ENCODE results near the gene NR1H3. TPM values are rescaled to one million over a fixed set of nuclear protein-coding genes. Genes with fewer than 3 reads are reported as not detected.

Gene NR1H3
- polyA plus RNA-seq, 3 donors: 4.4 to 20.3 (median 9.3) TPM

- H3K36me3 Mint-ChIP-seq: peaks cover 7 to 8% of the 10 kb centered on the region in 2 donors
- no peaks in the 10 kb centered on the region for H4K20me1 ChIP-seq (ENCODE audit: insufficient read depth, low read length)
- peak overlapping the region; percentile 90 to 93 for H3K27ac ChIP-seq (ENCODE audit: low read depth in 1 of 2, low read length in 2 of 2)
- H3K4me1 Mint-ChIP-seq: peaks cover 23% of the 10 kb centered on the region
- peaks cover 15 to 29% of the 10 kb centered on the region in 2 donors for H3K4me1 ChIP-seq (ENCODE audit: control insufficient read depth in 1 of 2, insufficient read depth in 2 of 2, low read length in 2 of 2)
- H3K4me3 ChIP-seq (replicated peaks in 1 of 3; ENCODE audit: low read depth in 2 of 3, low read length in 3 of 3): peak overlapping the region; percentile 79 to 99 (median 81)
- no peak for TF ChIP-seq CTCF (IDR thresholded peaks at IDR 0.05)
- peaks cover 0 to 4% (median 0%) of the 10 kb centered on the region in 7 donors for H3K9me3 Mint-ChIP-seq
- no peaks in the 10 kb centered on the region for H3K27me3 ChIP-seq (ENCODE audit: control insufficient read depth in 2 of 2, insufficient read depth in 2 of 2, low read length in 2 of 2)
- peak overlapping the region; percentile 93 for H2AFZ ChIP-seq (ENCODE audit: insufficient read depth, low read depth, low read length, poor library complexity, severe bottlenecking)
- DNase-seq: peak; percentile 84 to 89 (median 84)
- WGBS (ENCODE audit: insufficient coverage): 11% methylated on average over 17 of the region's 20 CpGs
- peak overlapping the region; percentile 97 to 100 (median 100) for H3K27ac Mint-ChIP-seq
- intact Hi-C loops (cut with micrococcal nuclease): loop anchor here (1.0 to 2.0 kb wide), 2 partner anchors 55 kb away; no protein-coding TSS in a partner anchor
- peaks cover 0 to 2% (median 0%) of the 10 kb centered on the region in 3 donors for H3K27me3 Mint-ChIP-seq (ENCODE audit: low read depth in 3 of 3)
- no peaks in the 10 kb centered on the region for H3K9me3 ChIP-seq (replicated peaks in 1 of 2; ENCODE audit: control insufficient read depth in 1 of 2, insufficient read depth in 1 of 2, low read length in 2 of 2)
- peak overlapping the region; percentile 100 for H3K4me2 ChIP-seq (replicated peaks; ENCODE audit: extremely low read depth, low read length, poor library complexity, severe bottlenecking)
- peak overlapping the region; percentile 98 to 100 for H3K4me3 Mint-ChIP-seq
- peaks cover 40% of the 10 kb centered on the region for H3K79me2 ChIP-seq (ENCODE audit: insufficient read depth, low read length)
- peak overlapping the region; percentile 81 for H3K9ac ChIP-seq (ENCODE audit: insufficient read depth, low read length, poor library complexity, severe bottlenecking)
- H3K36me3 ChIP-seq (replicated peaks in 1 of 2; ENCODE audit: control insufficient read depth in 1 of 2, insufficient read depth in 2 of 2, low read length in 2 of 2): peaks cover 0 to 10% of the 10 kb centered on the region in 2 donors
Observed at GRCh38 chr11:47213950-47214565, 43.7 kb upstream of the NR1H3 start.

- Histone ChIP-seq H3K4me3 (replicated peaks in 1 of 3; ENCODE audit: low read depth in 2 of 3, low read length in 3 of 3) (peak overlapping the region; percentile 79 to 99 (median 81)), H3K27ac (ENCODE audit: low read depth in 1 of 2, low read length in 2 of 2) (peak overlapping the region in 1 of 2 donors; percentile 93), H3K27me3 (ENCODE audit: control insufficient read depth in 2 of 2, insufficient read depth in 2 of 2, low read length in 2 of 2) (no peaks in the 10 kb centered on the region), H3K9me3 (replicated peaks in 1 of 2; ENCODE audit: control insufficient read depth in 1 of 2, insufficient read depth in 1 of 2, low read length in 2 of 2) (no peaks in the 10 kb centered on the region), H4K20me1 (ENCODE audit: insufficient read depth, low read length) (no peaks in the 10 kb centered on the region), H3K4me1 (ENCODE audit: control insufficient read depth in 1 of 2, insufficient read depth in 2 of 2, low read length in 2 of 2) (peaks cover 15 to 29% of the 10 kb centered on the region in 2 donors), H2AFZ (ENCODE audit: insufficient read depth, low read depth, low read length, poor library complexity, severe bottlenecking) (peak overlapping the region; percentile 93), H3K36me3 (replicated peaks in 1 of 2; ENCODE audit: control insufficient read depth in 1 of 2, insufficient read depth in 2 of 2, low read length in 2 of 2) (peaks cover 0 to 10% of the 10 kb centered on the region in 2 donors), H3K79me2 (ENCODE audit: insufficient read depth, low read length) (peaks cover 50% of the 10 kb centered on the region), H3K9ac (ENCODE audit: insufficient read depth, low read length, poor library complexity, severe bottlenecking) (peak overlapping the region; percentile 81), H3K4me2 (replicated peaks; ENCODE audit: extremely low read depth, low read length, poor library complexity, severe bottlenecking) (peak overlapping the region; percentile 100)
- intact Hi-C loops (cut with micrococcal nuclease): loop anchor here (2.0 to 5.0 kb wide), 3 partner anchors 37 to 53 kb away; partner anchors contain the start of gene ARFGAP2 (in 2 of the 2)
- Mint-ChIP-seq H3K4me3 (peak overlapping the region; percentile 98 to 100), H3K27me3 (ENCODE audit: low read depth in 3 of 3) (no peaks in the 10 kb centered on the region), H3K36me3 (peaks cover 17 to 21% of the 10 kb centered on the region in 2 donors), H3K27ac (peak overlapping the region in 6 of 7 donors; percentile 32 to 100 (median 90)), H3K4me1 (peaks cover 30% of the 10 kb centered on the region), H3K9me3 (peaks cover 0 to under 1% (median 0%) of the 10 kb centered on the region in 7 donors)
- DNase-seq: peak in 1 of 3 donors; percentile 5
- no peak for TF ChIP-seq CTCF (IDR thresholded peaks at IDR 0.05)
- WGBS (ENCODE audit: insufficient coverage): 0% methylated on average over 10 of the region's 15 CpGs
Observed at GRCh38 chr11:47215366-47215910, 42.4 kb upstream of the NR1H3 start.

All from CD14-positive monocyte (primary cell).